ENCODE measurements around the gene SLC10A3.

SLC10A3 gene

GRCh38 chrX:154472685-154473632 lies 17.5 kb downstream of the SLC10A3 start:
- no peak for DNase-seq (ENCODE audit: low spot score)
- Histone ChIP-seq H3K4me3 (no peak overlapping the region), H3K27ac (no peak overlapping the region)
- no peak for TF ChIP-seq CTCF (IDR thresholded peaks at IDR 0.05)

- Histone ChIP-seq H3K27ac (no peak overlapping the region), H3K4me3 (no peak overlapping the region)
- no peak for TF ChIP-seq CTCF (IDR thresholded peaks at IDR 0.05)
- DNase-seq (ENCODE audit: low spot score): no peak
Observed at GRCh38 chrX:154471839-154472684, 18.4 kb downstream of the SLC10A3 start.

- Histone ChIP-seq H3K27ac (no peak overlapping the region), H3K4me3 (no peak overlapping the region)
- no peak for DNase-seq (ENCODE audit: low spot score)
- no peak for TF ChIP-seq CTCF (IDR thresholded peaks at IDR 0.05)
Observed at GRCh38 chrX:154470914-154471568, 19.4 kb downstream of the SLC10A3 start.

- no peak for TF ChIP-seq CTCF (IDR thresholded peaks at IDR 0.05)
- no peak for DNase-seq (ENCODE audit: low spot score)
- Histone ChIP-seq H3K27ac (no peak overlapping the region), H3K4me3 (no peak overlapping the region)
Observed at GRCh38 chrX:154470434-154470833, 20.0 kb downstream of the SLC10A3 start.

GRCh38 chrX:154469880-154470279 lies 20.5 kb downstream of the SLC10A3 start:
- DNase-seq (ENCODE audit: low spot score): no peak
- Histone ChIP-seq H3K4me3 (no peak overlapping the region), H3K27ac (no peak overlapping the region)
- no peak for TF ChIP-seq CTCF (IDR thresholded peaks at IDR 0.05)

GRCh38 chrX:154469114-154469513 lies 21.3 kb downstream of the SLC10A3 start:
- H3K27ac ChIP-seq: no peak overlapping the region
- TF ChIP-seq CTCF (IDR thresholded peaks at IDR 0.05): no peak
- H3K4me3 ChIP-seq: no peak overlapping the region
- DNase-seq (ENCODE audit: low spot score): no peak

Measured in coronary artery (tissue), 2 donors.